Neural cell (in vitro differentiated cells): ENCODE measurements around the gene SURF1. TPM values are rescaled to one million over a fixed set of nuclear protein-coding genes. Genes with fewer than 3 reads are reported as not detected.
A peak's percentile ranks its signal among the peaks of the same experiment; 100 is the strongest.

Source experiments
- H2AFZ ChIP-seq: fragments of 200-600, 300-800 bp; sonication (generic), shearing (Covaris generic); 2 replicates; pipeline ENCODE4 v1.6.0; 2014; ENCODE audit warnings: low read depth, mild to moderate bottlenecking, antibody characterized with exemption, low read length, moderate library complexity
- H3F3A ChIP-seq: fragments of 200-600 bp; shearing (Covaris generic); 2 replicates; pipeline ENCODE4 v1.6.1; 2016; ENCODE audit warnings: mild to moderate bottlenecking, moderate library complexity, mixed read lengths, antibody characterized with exemption, low read length; ENCODE audit not compliant: insufficient read depth, poor library complexity, severe bottlenecking
- H3K27ac ChIP-seq: fragments of 200-600, 300-800 bp; sonication (generic), shearing (Covaris generic); 2 replicates; pipeline ENCODE4 v1.5.1; 2014; ENCODE audit warnings: mild to moderate bottlenecking, low read length, moderate library complexity
- H3K27me3 ChIP-seq: fragments of 300-800, 200-600 bp; sonication (generic), shearing (Covaris generic); 2 replicates; pipeline ENCODE4 v1.6.0; 2014; ENCODE audit warnings: mild to moderate bottlenecking, low read depth, low read length, moderate library complexity; ENCODE audit not compliant: insufficient read depth
- H3K36me3 ChIP-seq: fragments of 300-800, 200-600 bp; sonication (generic), shearing (Covaris generic); 2 replicates; pipeline ENCODE4 v1.5.1; 2014; ENCODE audit warnings: mild to moderate bottlenecking, antibody characterized with exemption, low read length, moderate library complexity; ENCODE audit not compliant: insufficient read depth
- H3K4me2 ChIP-seq: fragments of 300-800, 200-600 bp; sonication (generic), shearing (Covaris generic); 2 replicates; pipeline ENCODE4 v1.6.0; 2014; ENCODE audit warnings: mild to moderate bottlenecking, low read length
- H3K4me3 ChIP-seq: fragments of 300-800, 200-600 bp; sonication (generic), shearing (Covaris generic); 2 replicates; pipeline ENCODE4 v1.5.1; 2014; ENCODE audit warnings: mild to moderate bottlenecking, low read length, moderate library complexity
- H3K79me2 ChIP-seq: fragments of 200-600 bp; shearing (Covaris generic); replicated peaks from 2 replicates; pipeline ENCODE4 v1.6.0; 2014; ENCODE audit warnings: mild to moderate bottlenecking, low read length, moderate library complexity; ENCODE audit not compliant: insufficient read depth
- H3K9ac ChIP-seq: fragments of 300-800, 200-600 bp; sonication (generic), shearing (Covaris generic); 2 replicates; pipeline ENCODE4 v1.6.1; 2016; ENCODE audit warnings: mild to moderate bottlenecking, low read length, mixed read lengths
- H3K9me2 ChIP-seq: fragments of 200-600 bp; shearing (Covaris generic); 2 replicates; pipeline ENCODE4 v1.6.1; 2016; ENCODE audit warnings: mild to moderate bottlenecking, low read length, mixed read lengths; ENCODE audit not compliant: insufficient read depth
- H3K9me3 ChIP-seq: fragments of 200-600, 300-800 bp; sonication (generic), shearing (Covaris generic); 2 replicates; pipeline ENCODE4 v1.6.1; 2016; ENCODE audit warnings: mild to moderate bottlenecking, mixed run types, low read length, moderate library complexity, mixed read lengths
- H4K20me1 ChIP-seq: fragments of 200-600 bp; shearing (Covaris generic); 2 replicates; pipeline ENCODE4 v1.6.1; 2016; ENCODE audit warnings: mild to moderate bottlenecking, mixed run types; ENCODE audit not compliant: insufficient read depth
- CTCF ChIP-seq: fragments of 450-650 bp; IDR thresholded peaks from 2 replicates; pipeline ENCODE4 v1.5.1; 2014; ENCODE audit warnings: antibody characterized with exemption, mild to moderate bottlenecking, moderate library complexity; ENCODE audit not compliant: poor library complexity, severe bottlenecking
- EP300 ChIP-seq: fragments of 450-650 bp; conservative IDR thresholded peaks from 2 replicates; pipeline ENCODE4 v1.6.1; 2014; ENCODE audit warnings: antibody characterized with exemption, mild to moderate bottlenecking, moderate library complexity; ENCODE audit not compliant: poor library complexity, severe bottlenecking
- EZH2 ChIP-seq: fragments of 200-600, 300-800 bp; shearing (Covaris generic), sonication (generic); IDR thresholded peaks from 2 replicates; pipeline ENCODE4 v1.6.1; 2014; ENCODE audit warnings: antibody characterized with exemption, low read length, borderline replicate concordance, mild to moderate bottlenecking; ENCODE audit not compliant: insufficient read depth, poor library complexity, severe bottlenecking
- MXI1 ChIP-seq: fragments of 450-650 bp; conservative IDR thresholded peaks from 2 replicates; pipeline ENCODE4 v1.6.1; 2014; ENCODE audit warnings: antibody characterized with exemption, mild to moderate bottlenecking; ENCODE audit not compliant: poor library complexity, severe bottlenecking
- POLR2AphosphoS5 ChIP-seq: IDR thresholded peaks from 2 replicates; pipeline ENCODE4 v1.6.1; 2012
- RAD21 ChIP-seq: fragments of 450-650 bp; conservative IDR thresholded peaks from 2 replicates; pipeline ENCODE4 v1.6.1; 2014; ENCODE audit warnings: antibody characterized with exemption, mild to moderate bottlenecking, moderate library complexity
- REST ChIP-seq: IDR thresholded peaks from 2 replicates; pipeline ENCODE4 v1.6.1; 2012; ENCODE audit warnings: borderline replicate concordance
- SMC3 ChIP-seq: fragments of 450-650 bp; conservative IDR thresholded peaks from 2 replicates; pipeline ENCODE4 v1.6.1; 2014; ENCODE audit warnings: antibody characterized with exemption, mild to moderate bottlenecking, moderate library complexity; ENCODE audit not compliant: poor library complexity
- TAF1 ChIP-seq: IDR thresholded peaks from 2 replicates; pipeline ENCODE4 v1.6.1; 2012; ENCODE audit warnings: low read depth
- polyA plus RNA-seq: library from polyadenylated mRNA; depleted of rRNA; stranded (reverse); fragments of >200 nt; gene quantifications from 2 replicates; pipeline ENCODE4 v1.2.3, GENCODE V29; 2014

The SURF1 gene
- polyA plus RNA-seq, 1 donor from 2014 or later = 32.3 TPM

GRCh38 chr9:133360400-133361393, 4.4 kb upstream of the SURF1 start:
- no peaks in the 10 kb centered on the region for H3K9me2 ChIP-seq
- no peak overlapping the region for H3K27ac ChIP-seq
- H3K4me3 ChIP-seq = no peak overlapping the region
- H3K79me2 ChIP-seq = peaks cover 11% of the 10 kb centered on the region
- no peak overlapping the region for H2AFZ ChIP-seq
- no peak overlapping the region for H3K4me2 ChIP-seq
- no peaks in the 10 kb centered on the region for H3K36me3 ChIP-seq
- no peaks in the 10 kb centered on the region for H3K9me3 ChIP-seq
- no peaks in the 10 kb centered on the region for H3F3A ChIP-seq
- no peak overlapping the region for H3K9ac ChIP-seq
- no peaks in the 10 kb centered on the region for H3K27me3 ChIP-seq
- TF ChIP-seq SMC3 (no peak), EZH2 (no peak), CTCF (no peak), RAD21 (no peak), REST (no peak), MXI1 (no peak), POLR2AphosphoS5 (no peak)
- no peaks in the 10 kb centered on the region for H4K20me1 ChIP-seq

- no peak overlapping the region for H3K4me3 ChIP-seq
- no peak overlapping the region for H3K9ac ChIP-seq
- no peak overlapping the region for H2AFZ ChIP-seq
- H4K20me1 ChIP-seq = no peaks in the 10 kb centered on the region
- no peaks in the 10 kb centered on the region for H3K27me3 ChIP-seq
- no peaks in the 10 kb centered on the region for H3F3A ChIP-seq
- no peaks in the 10 kb centered on the region for H3K9me2 ChIP-seq
- no peaks in the 10 kb centered on the region for H3K36me3 ChIP-seq
- TF ChIP-seq SMC3 = no peak
- TF ChIP-seq RAD21 = peak; percentile 30
- TF ChIP-seq EZH2 = no peak
- no peak for TF ChIP-seq CTCF
- TF ChIP-seq EP300 = no peak
- no peak for TF ChIP-seq TAF1
- peaks cover 16% of the 10 kb centered on the region for H3K79me2 ChIP-seq
- H3K4me2 ChIP-seq = no peak overlapping the region
- no peaks in the 10 kb centered on the region for H3K9me3 ChIP-seq
- no peak overlapping the region for H3K27ac ChIP-seq
Measured at GRCh38 chr9:133359399-133360175, 3.3 kb upstream of the SURF1 start.
